Stimulated activated CD8-positive, alpha-beta memory T cell treated with anti-CD3 and anti-CD28 coated beads, Interleukin-7, amount 100 ng/mL, for 24 hours (primary cell): ENCODE measurements around the gene KCNJ9.
"Not testable (repeated sequence)": the region's sequence is repeated elsewhere in the genome, so short reads cannot be mapped to it uniquely, and the experiment has no call there.

ENCODE experiments used
- DNase-seq: peaks from one replicate; pipeline ENCODE4 v3.0.0-alpha.2; 2020; ENCODE audit warnings: low read depth

The KCNJ9 gene

DNA sequence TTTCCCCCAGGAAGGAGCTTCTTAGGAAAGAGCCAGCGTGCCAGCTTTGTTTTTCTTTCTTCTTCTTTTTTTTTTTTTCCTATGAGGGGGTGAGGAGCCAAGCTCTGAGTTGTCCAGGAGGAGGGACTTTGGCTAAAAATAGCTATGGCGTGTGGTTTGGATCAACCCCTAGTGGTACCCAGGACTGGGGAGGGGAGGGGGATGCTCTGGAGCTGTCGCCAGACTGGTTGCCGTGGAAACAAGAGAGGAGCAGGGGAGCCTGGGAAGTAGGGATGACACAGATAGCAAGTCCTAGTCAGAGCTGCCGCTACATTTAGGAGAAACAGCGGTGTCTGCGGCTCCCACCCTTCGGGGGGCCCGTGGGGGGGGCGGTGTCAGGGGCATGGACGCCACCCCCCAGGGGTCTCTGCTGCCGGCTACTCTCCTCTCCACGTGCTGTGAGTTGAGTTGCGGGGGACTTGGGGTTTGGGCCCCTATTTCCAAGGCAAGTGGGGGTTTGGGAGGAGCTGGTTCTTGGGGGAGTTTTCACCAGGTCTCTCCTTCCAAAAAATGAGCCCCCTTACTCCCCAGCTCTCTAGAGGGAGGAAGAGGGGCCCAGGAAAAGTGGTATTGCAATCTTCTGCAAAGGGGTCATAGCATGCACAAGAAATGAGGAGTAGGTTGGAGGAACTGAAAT lies at the start of gene KCNJ9:
KCNJ9 (plus strand) TSS at position 278 of the 676 bp plus-strand sequence. CDS start 2,493 bp downstream, outside the sequence.
- DNase-seq, result no peak

DNA sequence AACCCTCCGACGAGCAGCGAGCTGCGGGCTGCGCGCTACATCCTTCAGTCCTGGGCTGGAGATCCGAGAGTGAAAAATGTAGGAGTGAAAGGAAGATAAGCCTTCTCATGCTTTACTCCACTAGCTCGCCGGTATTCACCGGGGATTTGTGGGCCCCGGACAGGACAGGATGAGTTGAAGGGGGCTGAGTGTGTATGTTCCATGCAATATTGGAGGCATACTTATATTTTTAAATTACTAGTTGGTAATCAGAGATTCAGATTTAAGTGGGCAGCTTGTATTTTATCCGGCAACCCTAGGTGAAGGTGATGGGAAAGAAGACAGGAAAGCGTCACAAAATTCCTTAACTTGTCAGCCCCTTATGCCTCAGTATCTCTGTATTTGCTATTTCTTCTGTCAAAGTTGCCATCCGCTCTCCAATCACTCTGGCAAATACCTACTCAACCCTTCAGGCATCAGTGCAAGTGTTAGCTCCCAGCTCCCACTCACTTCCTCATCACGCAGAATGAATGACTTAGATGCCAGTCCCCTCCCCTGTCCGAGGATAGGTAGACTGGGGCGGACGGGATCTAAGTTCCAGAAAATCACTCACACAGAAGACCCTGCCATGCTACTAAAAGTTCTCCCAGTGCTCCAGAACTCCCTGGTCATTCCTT lies 49.0 kb upstream of the KCNJ9 start:
- no peak for DNase-seq

DNA sequence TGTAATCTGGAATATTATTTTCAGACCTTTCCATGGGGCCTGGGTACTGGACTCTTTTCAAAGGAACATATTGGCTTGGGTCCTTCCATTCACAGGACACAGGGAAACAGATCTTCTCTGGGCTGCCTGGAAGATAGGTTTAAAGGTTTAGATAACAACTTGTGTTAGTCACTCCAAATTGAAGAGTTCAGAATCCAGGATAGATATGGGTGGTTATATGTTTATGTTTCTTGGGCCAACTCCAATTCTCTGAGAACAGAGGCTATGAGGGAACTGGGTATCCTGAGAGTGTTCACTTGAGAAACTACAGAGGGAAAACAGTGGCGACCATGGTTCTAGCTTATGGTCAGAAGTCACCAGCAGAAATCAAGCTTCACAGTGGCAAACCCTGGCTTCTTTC lies 40.9 kb upstream of the KCNJ9 start:
- no peak for DNase-seq

- no peak for DNase-seq
Observed at GRCh38 chr1:160043543-160043942, 37.8 kb upstream of the KCNJ9 start.

DNA sequence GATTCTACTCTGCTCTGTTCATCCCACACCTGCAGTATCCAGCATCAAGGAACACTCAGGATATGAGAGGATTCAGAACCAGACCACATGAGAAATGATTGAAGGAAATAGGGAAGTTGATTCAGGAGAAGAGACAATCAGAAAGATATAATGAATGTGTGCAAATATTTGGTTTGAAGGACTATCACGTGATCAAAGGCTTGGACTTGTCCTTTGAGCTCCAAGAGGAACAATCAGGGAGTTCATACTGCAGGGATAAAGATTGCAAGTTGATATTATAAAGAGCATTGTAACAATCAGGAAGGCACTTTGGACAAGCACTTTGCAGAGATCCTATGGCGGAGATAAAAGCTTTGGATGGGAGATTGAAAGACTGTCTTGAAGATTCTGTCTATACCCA lies 35.7 kb upstream of the KCNJ9 start:
- no peak for DNase-seq

DNA sequence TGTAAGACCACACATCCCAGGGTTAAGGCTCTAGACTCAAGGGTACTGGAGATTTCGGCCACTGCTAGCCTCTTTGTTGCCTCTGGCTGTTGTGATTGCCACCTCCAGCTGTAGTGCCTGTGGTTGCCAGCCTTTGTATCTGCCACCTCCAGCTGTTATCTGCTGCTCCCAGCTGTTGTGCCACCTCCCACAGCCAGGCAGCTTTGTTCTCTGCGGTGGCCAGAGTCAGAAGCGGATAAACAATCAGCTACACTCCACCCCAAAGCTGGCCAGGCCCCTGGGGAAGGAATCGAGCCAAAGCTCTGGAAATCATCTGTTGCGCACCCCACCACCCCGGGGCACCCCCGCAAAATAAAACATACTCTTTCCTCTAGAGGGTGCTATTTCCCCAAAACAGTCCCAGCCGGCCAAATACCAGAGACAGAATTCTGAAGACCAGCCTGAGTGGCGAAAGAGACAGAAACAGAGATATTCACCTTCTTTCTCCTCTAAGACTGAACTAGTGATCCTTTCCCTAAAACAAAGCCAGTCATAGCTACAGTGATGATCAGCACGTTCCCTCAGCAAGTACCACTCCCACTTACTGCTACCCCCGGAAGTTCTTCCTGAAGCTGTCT lies 34.7 kb upstream of the KCNJ9 start:
- no peak for DNase-seq

DNA sequence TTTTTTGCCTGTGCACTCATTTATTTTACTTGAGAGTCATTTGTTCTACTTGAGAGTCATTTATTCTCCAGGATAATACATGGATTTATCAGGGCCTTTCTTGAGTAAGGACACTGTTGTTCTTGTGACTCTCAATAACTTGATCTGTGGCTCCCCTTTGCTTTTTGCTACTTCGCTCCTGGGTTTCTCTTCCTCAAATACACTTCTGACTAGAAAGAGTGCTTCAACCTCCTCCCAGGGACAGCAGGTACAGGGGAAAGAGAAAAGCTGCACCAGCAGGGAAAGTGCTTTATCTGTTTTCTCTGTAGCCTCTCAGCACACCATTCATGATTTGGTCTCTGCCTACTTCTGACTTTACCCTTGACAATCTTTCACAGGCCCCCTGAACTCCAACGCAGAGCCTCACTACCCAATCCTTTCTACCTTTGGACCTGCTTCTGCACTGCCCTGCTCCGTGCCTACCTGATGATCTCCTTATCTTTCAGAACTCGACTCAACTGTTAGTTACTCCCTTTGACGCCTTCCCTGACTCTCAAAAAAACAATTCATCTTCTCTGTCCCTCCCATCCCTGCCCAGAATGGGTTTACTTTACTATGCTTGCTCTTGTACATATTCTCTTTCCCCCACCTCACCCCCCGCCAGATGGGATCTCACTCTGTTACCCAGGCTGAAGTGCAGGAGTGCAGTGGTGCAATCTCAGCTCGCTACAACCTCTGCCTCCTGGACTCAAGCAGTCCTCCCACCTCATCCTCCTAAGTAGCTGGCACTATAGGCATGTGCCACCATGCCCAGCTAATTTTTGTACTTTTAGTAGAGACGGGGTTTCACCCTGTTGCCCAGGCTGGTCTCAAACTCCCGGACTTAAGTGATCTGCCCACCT lies 34.0 kb upstream of the KCNJ9 start:
- DNase-seq, result no peak

GRCh38 chr1:160048335-160048734 lies 33.0 kb upstream of the KCNJ9 start:
- DNase-seq, result no peak

DNA sequence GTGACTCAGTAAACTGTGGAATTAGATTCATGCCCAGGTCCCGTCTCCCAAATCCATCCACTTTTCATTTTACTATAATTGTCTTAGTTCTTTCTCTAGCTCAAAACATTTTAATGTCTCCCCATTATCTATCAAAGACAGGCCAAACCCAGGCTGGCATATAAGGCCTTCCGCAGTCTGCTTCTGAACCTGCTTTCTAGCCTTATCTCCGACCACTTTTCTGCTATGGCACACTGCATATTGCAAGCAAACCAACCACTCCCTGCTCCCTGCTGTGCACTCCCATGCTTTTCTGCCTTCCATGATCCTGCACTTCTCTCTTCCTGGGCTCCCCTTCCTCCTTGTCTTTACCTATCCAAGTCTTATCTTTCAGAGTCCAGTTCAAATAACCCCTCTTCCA lies 32.2 kb upstream of the KCNJ9 start:
- no peak for DNase-seq

DNA sequence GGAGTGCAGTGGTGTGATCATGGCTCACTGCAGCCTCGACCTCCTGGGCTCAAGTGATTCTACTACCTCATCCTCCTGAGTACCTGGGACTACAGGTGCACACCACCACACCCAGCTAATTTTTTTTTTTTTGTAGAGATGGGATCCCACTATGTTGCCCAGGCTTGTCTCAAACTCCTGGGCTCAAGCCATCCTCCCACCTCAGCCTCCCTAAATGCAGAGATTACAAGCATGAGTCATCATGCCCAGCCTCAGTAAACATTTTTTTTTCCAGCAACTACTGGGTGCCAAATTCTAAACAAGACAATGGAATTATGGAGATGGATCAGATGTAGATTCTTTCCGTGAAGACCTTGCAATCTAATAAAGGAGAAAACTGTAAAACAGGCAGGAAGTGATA lies 31.2 kb upstream of the KCNJ9 start:
- not testable (repeated sequence) for DNase-seq

GRCh38 chr1:160050619-160051018 lies 30.7 kb upstream of the KCNJ9 start:
- no peak for DNase-seq

- DNase-seq, result no peak
Observed at GRCh38 chr1:160052936-160053335, 28.4 kb upstream of the KCNJ9 start.

- DNase-seq, result no peak
Observed at GRCh38 chr1:160053548-160054365, 27.6 kb upstream of the KCNJ9 start.

DNA sequence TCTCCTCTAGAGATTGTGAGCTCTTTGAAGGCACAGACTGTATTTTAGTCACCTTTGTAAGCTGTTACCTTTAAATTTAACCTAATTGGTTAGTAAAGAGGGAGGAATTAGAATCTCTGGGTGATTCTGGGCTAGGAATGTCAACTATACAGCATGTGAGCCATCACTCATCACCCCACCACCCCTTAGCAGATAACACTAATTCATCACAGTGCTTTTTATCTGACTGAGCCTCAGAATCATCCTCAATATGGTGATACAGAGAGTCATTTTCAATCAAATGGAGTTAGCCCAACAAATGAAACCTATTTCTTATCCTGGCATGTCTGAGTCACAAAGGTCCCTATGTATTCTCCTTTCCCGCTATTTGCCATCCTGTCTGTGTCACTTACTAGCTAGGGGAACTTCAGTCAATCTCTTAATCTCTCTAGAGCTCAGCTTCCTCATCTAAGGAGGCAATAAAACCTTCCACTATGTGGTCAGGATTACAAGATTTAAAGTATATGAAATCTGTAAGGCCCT lies 24.6 kb upstream of the KCNJ9 start:
- DNase-seq, result no peak

- no peak for DNase-seq
Observed at GRCh38 chr1:160058087-160058486, 23.3 kb upstream of the KCNJ9 start.

GRCh38 chr1:160061369-160062229 lies 19.7 kb upstream of the KCNJ9 start:
- DNase-seq, result no peak

DNA sequence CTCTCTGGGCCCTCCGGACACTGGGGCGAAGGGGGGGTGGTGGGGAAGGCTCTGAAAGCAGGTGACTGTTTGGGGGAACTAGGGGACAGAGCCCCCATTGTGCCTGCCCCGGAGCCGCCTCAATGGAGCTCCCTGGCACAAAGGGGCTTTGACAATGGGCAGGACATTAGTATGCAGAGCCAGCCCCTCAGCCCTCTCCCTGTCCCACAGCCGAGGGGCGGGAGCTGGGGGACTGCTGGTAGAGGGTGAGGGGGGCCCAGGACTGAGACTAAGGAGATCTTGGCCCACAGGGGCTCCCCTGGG lies 19.2 kb upstream of the KCNJ9 start:
- no peak for DNase-seq

DNA sequence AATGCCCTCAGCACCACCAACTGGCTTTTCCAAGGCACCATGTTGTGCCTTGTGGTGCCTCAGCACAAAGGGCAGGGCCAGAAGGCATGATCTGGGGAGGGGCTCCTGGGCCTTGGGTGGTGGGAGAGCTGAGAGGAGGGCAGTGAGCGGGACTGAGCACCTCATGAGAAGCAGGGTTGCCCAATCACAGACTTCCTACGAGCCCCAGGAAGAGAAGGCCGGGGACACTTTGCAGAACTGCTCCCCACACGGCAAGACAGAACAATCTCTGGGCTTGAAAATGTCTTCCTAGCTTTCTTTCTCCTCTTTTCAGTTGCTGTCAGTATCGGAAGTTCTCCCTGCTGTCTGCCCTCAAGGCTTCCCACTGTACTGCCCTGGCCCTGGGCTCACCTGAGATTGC lies 18.2 kb upstream of the KCNJ9 start:
- DNase-seq, result no peak

DNA sequence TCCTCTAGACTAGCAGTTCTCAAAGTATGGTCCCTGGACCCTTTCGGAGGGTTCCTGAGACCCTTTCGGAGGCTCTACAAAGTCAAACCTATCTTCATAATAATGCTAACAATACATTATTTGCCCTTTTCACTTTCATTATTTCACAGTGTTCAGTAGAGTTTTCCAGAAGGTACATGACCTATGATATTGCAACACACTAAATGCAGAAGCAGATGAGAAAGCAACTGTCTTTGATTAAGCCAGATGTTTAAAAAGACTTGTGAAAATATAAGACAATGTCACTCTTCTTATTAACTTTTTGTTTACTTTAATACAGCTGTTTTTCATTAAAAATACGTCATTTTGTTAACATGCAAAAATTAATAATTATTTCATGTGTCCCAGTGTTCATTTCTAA lies 17.2 kb upstream of the KCNJ9 start:
- no peak for DNase-seq

DNA sequence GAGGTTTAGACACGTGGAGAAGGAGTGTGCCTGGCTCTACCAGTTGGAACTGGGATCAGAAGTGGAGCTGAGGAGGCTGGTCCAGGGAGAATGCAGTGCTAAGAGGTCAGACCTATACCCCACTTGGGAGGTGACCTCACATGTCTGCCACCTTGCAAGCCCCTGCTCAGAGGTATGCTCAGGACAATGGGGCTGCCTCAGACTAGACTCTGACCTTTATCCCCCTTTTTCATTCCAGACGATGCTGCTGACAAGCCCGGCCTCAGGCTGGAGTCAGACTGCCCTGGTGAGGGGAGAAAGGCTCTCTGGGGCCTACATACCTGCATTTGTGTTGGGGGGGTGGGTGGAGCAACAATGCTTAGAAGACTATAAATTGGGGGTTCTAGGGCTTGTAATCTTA lies 16.6 kb upstream of the KCNJ9 start:
- no peak for DNase-seq
